Fibroblast of skin of left biceps (primary cell): ENCODE measurements around the gene TMEM26.

Experiments
- DNase-seq, 2 experiments: peaks; one replicate each; pipeline ENCODE4 v3.0.0-alpha.2; 2013; ENCODE audit warnings: low read depth in 2 of 2

Gene TMEM26

GRCh38 chr10:61452655-61453641 lies at the start of gene TMEM26:
TMEM26 (minus strand) TSS chr10:61453381; CDS start chr10:61453081, 300 bp downstream.
- DNase-seq = no peak

- no peak for DNase-seq
These were observed 47.3 kb upstream of the TMEM26 start for GRCh38 chr10:61500460-61500859.

GRCh38 chr10:61492364-61492995 lies 39.3 kb upstream of the TMEM26 start:
- DNase-seq = no peak

- DNase-seq = peak in 1 of 2 experiments; percentile 47
These were observed 34.3 kb upstream of the TMEM26 start for GRCh38 chr10:61487506-61487905.

GRCh38 chr10:61486738-61487396 lies 33.7 kb upstream of the TMEM26 start:
- DNase-seq = no peak

- DNase-seq = no peak
These were observed 33.1 kb upstream of the TMEM26 start for GRCh38 chr10:61486251-61486650.

- DNase-seq = no peak
These were observed 28.4 kb upstream of the TMEM26 start for GRCh38 chr10:61481597-61481996.

GRCh38 chr10:61480208-61480607 lies 27.0 kb upstream of the TMEM26 start:
- DNase-seq = no peak

- no peak for DNase-seq
These were observed 25.6 kb upstream of the TMEM26 start for GRCh38 chr10:61478621-61479312.

GRCh38 chr10:61477451-61477850 lies 24.3 kb upstream of the TMEM26 start:
- DNase-seq = no peak

GRCh38 chr10:61476529-61476928 lies 23.3 kb upstream of the TMEM26 start:
- no peak for DNase-seq

- no peak for DNase-seq
These were observed 22.3 kb upstream of the TMEM26 start for GRCh38 chr10:61475449-61475873.

GRCh38 chr10:61472090-61472674 lies 19.0 kb upstream of the TMEM26 start:
- no peak for DNase-seq

- no peak for DNase-seq
These were observed 18.3 kb upstream of the TMEM26 start for GRCh38 chr10:61471491-61471890.

- DNase-seq = no peak
These were observed 17.6 kb upstream of the TMEM26 start for GRCh38 chr10:61470740-61471139.

GRCh38 chr10:61465901-61466632 lies 12.9 kb upstream of the TMEM26 start:
- no peak for DNase-seq

GRCh38 chr10:61465171-61465496 lies 12.0 kb upstream of the TMEM26 start:
- DNase-seq = no peak

GRCh38 chr10:61464461-61465170 lies 11.4 kb upstream of the TMEM26 start:
- peak; percentile 46 to 47 for DNase-seq

- DNase-seq = peak; percentile 66 to 75
These were observed 10.1 kb upstream of the TMEM26 start for GRCh38 chr10:61463035-61463909.
